Right forelimb (tissue), 1 donor: Measurements from ENCODE around the gene POLD2.

Experiments
- DNase-seq: peaks from one replicate; pipeline ENCODE4 v3.0.0-alpha.2; 2018

The POLD2 gene

DNA sequence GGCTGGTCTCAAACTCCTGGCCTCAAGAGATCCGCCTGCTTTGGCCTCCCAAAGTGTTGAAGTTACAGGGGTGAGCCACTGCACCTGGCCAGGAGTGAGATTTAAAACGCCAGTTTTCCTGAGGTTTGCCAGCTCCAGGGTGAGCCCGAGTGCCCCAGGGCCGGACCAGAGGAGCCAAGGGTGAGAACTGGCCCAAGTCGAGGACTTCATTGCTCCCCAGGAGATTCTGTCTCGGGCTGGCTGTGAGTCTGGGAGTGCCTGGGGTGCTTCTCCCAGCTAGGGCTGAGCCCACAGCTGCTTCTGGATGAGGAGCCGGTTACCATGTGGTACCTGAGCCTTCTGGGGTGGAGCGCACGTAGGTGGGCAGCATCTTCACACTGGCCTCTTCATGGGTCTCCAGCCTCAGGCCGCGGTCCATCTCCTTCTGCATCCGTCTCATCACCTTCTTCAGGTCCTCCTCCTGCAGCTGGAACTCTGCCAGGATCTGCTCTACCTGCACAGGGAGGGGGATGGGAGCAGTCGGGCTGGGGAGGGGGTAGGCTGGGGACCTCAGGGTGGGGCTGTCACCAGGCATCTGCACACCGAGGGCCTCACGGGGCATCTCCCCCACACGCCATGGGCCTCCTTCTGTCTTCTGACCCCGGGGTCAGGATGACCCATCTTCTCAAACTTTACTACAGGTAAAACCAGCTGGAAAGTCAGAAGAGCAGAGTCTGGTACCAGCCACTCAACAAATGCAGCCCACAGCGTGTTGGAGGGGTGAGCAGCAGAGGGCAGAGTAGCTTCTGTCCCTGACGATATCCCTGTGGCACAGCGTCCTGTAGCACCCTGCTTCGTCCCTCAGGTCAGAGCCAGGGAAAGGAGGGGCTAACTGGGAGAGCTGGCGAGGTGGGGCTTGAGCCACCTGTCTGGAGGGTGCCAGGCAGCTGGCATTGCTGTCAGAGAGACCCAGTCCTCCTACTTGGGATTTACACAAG is 29.9 kb upstream of the POLD2 start:
- DNase-seq = peak; percentile 5

DNA sequence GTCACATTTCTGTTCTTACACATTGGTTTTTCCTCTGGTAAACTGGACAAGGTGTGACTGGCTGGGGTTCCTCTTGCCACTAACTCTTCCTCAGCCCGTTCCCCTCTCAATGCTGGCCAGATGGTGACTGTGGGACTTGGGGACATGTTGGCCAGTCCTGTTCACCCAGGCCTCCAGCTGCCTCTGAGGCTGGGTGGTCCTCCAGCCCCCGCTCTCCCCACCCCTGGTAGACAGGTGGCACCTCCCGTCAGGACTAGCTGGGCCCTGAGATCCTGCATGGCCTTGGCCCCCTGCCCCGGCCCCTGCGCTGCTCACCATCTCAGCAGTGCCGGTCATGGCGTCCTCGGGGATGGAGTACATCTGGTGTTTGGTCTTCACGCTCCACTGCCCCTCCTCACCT is 28.6 kb upstream of the POLD2 start:
- DNase-seq = peak; percentile 34

DNA sequence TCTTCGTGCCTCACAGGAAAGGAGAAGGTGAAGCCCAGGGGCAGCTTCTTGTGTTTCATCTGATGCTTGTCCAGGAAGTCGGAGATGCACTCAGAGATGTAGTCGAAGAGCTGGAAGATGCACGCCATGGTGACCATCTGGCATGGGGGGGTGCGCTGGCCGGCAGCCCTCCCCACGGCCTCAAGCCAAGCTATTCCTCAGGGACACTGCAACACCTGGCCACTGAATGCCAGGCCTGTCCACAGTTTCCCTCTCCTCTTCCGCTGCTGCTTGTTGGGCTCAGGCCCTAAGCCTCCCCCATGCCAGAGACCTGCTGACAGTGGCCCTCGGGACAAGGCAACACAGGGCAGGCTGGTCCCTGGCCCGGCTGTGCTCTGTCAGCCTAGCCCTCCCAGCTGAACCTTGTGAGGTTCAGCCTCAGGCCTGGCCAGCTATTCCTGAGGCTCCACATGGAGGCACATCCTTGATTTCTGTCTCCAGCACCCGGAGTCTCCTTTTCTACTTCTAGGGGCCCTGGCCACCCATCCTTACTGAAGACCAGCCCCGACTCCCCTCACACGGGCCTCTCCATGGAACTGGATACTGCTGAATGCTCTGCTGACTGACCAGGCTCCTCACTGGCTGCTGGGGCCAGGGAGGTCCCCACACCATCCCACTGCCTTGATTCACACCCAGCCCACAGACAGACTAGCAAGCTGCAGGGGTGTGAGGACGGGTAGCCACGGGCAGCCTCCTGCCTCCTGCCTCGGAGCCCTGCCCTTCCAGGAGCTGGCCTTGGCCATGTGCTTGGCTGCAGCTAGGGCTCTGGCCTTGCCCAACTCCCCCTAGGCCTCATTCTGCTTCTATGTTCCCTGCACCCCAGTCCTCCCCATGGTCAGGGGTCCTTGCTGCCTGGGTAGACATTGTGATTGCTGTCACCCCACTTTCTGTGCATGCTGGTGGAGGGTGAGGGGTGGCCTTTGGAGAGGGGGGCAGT is 27.9 kb upstream of the POLD2 start:
- DNase-seq = no peak

DNA sequence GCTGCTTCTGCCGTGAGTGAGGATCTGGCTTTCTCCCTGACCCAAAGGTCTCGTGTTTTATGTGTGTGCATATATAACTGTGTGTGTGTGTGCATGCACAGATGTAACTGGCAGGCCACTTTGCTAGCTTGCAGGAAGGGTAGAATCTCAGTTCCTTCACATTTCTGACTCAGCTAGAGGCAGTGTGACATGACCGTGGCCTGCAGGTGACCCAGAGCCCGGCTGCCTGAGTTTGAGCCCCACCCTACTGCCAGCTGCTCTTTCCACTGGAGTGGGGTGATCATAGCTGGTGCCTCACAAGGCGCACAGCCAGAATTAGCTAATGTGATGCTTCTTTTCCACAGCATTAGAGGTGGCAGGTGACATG is 27.1 kb upstream of the POLD2 start:
- no peak for DNase-seq

DNA sequence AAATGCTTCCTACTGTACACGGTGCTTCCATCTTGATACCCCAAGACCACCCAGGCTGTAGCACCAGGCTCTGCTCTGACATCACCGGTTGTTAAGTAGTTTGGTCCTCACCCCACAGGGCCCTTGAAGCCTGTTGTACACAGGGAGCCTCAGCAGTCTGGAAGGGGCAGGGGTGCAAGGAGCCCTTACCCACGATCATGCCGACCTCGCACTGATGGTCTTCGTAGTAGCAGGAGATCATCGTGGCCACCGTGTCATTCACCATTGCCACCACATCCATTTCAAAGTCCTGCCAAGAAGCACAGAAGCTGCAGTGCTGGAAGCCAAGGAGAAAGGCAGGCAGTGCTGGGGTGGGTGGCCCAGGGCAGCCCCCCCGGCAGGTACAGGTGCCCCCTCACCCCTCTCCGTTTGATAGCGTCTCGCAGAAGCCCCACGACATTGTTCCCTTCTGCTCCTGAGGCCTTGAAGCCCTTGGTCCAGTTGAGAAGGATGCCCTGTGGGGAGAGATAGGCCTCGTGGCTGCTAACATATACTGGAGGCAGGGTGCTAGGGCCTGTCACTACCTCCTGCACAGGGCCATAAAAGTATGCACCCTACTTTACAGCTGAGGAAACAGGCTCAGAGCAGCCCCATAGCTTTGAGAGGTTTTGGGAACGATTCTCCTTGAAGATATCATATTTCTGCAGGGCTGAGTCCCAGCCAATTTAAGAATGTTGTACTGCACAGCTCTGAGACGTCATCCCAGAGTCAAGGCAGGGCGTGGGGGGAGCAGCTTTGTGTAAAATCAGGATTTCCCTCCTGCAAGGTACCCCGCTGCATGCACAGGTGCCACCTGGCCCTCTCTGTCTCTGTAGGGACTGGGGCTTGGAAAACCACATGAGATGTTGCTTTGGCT is 26.5 kb upstream of the POLD2 start:
- DNase-seq = no peak

DNA sequence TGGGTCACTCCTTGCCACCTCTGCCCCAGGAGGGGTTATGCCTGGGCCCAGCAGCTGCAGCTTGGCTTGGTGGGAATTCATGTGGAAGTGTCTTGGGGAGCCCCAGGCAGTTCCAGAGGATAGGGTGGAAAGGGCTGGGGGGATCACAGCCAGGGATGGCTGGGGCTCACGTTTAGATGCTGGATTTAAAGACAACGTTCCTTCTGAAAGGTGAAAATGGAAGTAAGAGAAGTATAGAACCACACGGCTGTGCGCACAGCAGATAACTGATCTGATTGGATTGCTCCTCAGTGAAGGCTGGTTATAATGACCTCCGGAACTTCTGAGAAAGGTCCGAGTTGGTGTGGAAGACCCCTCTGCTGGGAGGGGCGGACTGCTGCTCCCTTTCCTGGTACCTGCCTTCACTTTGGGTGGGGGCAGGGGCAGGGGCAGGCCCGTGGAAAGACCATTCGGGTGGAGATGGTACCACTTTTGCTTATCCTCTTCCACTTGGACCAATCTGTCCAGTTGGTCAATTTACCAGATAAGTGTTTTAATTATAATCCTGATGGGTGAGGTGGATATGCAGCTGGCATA is 25.7 kb upstream of the POLD2 start:
- DNase-seq = no peak

DNA sequence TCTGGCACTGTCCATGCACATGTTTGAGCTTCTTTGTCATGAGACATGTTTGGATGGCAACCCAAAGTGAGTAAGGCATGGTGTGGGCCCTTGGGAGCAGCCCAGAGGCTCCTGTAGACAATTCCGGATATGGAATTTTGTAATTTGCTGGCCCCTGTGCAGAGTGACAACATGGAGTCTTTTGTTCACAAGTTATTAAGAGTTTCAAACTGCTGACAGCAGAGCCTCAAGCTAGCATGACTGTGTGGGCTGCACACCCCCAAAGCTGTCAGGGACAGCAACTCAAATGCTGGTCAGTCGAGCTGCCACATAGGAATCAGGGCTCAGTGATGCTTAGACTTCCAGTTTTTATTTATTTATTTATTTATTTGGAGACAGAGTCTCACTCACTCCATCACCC is 24.8 kb upstream of the POLD2 start:
- DNase-seq = no peak

DNA sequence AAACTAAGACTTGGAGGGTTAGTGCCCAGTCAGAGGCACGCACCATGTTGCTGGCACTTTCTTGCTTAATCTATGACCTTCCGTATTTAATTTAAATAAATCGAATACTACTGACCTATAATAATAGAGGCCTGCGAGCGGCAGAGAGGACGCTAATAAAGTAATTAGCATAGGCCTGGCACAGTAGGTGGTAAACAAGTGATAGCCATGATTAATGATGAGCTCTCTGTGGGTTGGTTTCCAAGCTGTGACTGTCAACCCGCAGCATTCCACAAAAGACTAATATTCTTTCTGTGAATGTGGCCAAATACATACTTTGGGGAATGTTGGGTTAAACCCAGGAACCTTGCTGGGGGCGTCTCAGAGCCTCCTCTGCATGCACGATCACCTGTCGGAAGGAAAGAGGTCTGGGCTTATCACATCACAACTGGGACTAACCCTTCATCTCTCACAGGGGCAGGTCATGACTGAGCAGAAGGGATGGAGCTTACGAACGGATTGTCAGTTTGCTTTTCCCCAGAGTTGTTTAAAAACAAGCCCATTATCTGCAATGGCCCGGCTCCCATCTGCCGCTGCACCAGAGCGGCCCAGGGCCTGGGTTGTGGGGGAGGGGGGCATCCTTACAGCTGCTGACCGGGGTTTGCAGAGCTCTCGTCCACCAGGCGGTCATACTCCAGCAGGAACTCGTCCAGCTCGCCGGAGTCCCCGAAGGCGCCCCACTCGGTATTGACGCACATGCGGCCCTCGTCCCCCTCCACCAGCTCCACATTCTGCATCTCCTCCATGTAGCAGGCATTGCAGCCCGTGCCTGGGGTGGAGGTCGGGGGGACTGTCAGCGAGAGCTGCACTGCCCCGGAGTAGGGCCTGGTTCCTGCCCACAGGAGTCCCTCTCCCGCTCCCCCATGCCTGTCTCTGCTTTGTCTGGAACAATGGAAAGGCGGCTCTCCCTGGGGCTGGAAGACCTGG is 24.0 kb upstream of the POLD2 start:
- no peak for DNase-seq

DNA sequence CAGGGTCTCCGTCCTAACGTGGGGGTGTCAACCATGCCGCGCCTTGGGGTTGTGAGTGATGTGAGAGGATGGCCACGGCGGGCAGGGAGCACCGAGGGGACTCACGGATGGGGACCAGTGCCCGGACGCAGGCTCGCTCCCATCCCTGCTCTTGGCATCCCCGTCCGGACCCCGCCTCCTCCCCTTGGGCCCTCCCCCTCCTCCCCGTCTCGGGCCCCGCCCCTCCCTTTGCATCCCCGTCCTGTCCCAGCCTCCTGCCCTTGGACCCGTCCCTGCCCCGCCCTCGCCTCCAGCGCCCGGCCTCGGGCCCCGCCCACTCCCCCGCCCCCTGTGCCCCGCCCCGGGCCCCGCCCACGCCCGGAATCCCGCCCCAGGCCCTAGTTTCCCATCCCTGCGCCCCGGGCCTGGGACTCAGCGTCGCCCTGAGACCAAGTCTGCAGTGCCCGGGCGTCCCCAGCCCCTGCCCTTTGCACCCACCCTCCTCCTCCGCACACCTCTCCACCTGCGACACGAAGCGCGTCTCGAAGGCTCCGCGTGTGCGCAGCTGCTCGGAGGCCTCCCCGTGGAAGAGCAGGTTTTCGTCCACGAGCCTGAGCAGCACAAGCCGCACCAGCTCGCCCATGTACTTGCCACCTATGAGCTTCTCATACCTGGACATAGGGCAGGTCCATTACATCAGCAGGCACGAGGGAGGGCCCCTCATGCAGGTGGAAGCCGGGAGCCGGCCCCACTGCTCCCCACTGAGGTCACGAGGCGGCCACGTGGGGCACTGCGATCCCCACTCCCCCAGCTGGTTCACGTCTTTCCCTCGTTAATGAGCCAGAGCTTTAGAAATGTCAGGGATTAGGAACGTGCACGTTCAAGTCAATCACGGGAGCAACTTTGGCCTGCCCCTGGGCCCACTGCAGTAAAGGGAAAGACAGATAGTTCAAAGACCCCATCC is 22.9 kb upstream of the POLD2 start:
- DNase-seq = peak; percentile 73

DNA sequence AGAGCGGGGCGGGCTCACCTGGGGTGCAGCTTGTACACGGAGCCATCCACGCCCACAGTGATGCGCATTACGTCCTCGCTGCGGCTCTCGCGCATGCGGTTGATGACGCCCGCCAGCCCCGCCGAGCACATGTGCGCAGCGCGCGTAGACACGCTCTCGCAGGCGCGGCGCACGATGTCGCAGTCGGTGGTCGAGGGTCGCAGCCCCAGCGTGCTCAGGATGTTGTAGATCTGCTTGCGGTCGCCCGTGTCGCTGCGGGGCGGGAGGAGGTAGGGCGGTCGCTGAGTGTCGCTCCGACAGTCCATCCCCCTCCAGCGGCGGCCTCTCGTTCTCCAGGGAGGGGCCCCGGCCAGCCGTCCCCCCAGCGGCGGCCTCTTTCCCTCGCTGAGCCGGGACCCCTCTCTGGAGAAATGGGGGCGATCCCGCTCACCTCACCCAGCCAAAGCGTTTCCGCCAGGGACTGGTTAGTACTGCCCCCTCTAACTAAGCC is 22.2 kb upstream of the POLD2 start:
- DNase-seq = no peak

DNA sequence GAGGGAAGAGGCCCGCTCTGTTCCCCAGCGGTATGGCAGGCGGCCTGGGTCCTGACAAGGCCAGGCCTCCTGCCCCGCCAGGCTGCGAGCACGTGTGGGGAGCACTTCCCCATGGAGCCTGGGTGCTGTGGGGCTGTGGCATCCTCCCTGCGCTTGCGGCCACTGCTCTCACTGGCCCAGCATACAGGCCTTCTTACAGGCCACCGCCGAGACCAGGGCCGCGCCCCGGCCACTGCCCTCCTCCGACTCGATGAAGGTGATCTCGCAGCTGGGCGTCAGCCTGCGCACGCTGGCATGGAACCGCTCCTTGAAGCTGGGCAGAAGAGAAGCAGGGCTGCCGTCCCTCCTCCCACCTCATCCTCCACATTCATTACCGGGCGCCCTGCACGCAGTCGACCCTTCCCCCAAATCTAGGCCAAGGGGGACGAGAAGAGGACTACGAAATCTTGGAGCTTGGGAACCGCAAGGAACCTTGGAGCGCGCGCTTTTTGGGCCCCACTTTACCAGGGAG is 21.7 kb upstream of the POLD2 start:
- no peak for DNase-seq

DNA sequence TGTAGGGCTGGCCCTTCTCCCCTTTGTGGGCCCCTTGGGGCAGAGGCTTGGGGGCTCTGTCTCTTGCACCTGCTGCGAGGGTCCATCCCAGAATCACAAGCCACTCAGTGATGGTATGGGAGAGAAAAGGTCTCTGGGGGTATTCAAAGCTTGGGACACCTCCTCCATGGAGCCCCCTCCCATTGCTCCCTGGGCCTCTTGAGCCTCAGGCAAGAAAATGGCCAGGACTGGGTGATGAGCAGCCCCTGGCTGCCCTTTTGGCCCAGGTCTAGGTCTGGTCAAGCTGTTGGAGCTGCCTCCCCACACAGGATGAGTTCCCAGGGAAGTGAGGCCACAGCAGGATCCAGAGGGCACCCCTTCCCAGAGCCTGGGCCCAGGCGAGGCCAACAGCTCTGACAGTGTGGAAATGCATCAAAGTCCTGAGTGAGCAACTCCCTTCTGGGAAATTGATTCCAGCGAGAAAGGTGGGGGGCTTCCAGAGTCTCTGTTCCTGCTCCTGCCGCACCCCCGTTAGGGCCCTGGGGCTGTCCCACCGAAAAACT is 21.1 kb upstream of the POLD2 start:
- DNase-seq = no peak

DNA sequence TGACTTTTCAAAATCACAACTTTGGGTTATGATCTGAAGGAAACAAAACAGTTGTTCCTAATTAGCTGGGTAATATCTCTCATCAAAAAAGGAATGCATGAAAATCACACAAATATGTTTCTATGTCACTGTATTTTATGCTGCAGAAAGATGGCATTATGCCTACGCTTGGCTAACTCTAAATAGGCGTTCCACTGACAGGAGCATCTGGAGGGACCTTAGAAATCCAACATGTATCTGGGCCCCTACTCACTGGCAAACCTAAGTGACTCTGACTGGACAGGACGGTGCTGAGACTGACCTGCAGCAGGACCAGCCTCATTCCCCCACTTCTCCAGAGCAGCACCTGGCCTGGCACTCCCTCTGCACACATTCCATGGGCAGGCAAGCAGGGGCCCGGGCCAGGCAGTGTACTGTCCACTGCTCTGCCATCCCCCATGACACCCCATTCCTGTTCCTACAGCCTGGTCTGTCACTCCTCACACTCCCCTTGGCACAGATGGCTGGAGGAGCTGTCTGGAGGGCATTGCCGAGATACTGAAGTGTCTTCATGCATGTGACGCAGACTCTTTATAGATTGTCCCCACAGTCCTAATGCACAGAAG is 20.4 kb upstream of the POLD2 start:
- DNase-seq = no peak

DNA sequence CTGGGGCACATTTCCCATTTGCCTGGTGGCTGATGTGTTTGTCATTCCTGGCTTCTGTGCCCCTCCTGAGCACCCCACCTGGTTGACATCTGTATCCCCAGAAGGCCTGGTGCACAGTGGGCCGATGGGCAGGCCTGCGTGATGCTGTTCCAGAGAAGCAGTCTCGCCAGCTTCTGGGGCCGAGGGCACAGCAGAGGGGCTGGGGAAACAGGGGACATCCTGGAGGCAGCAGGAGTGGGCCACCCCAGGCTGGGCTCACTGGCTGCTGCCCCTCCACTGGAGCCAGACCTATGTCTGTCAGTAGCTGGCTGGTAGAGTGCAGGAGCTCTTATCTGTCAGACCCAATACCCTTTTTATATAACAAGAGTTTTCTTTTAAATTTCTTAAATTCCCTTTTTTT is 18.7 kb upstream of the POLD2 start:
- no peak for DNase-seq

DNA sequence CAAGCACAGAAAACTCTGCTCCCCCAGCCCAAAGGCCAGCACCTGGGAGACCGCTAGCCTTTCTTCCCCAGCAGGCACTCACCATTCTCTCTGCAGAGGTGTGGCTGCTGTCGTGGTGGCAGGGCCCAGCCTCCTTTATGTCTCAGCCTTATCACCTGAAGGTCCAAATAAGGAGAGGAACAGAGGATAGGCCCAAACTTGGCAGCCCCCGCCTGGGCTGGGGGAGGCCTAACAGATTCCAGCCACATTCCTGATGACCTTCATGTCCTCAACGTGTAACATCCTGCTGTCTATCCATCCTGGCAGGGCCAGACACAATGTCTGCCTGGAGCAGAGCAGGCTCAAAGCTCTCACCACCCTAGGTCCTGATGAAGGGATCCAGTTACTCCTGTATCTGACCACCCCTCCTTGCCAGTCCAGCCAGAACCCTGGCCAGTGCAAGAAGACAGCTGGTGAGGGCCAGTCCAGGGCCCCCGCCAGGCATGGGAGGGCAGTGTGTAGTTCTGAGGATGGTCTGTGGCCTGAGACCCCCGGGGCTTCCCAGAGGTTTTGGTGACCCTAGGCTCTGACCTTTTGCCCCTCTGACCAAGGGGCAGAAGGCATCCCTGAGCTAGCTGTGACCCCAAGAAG is 18.0 kb upstream of the POLD2 start, which contains the start of gene MYL7:
Gene MYL7, minus strand, starts transcription at position 112 of the 630 bp plus-strand sequence. Its CDS starts 27 bp downstream, at position 85.
- DNase-seq = no peak

DNA sequence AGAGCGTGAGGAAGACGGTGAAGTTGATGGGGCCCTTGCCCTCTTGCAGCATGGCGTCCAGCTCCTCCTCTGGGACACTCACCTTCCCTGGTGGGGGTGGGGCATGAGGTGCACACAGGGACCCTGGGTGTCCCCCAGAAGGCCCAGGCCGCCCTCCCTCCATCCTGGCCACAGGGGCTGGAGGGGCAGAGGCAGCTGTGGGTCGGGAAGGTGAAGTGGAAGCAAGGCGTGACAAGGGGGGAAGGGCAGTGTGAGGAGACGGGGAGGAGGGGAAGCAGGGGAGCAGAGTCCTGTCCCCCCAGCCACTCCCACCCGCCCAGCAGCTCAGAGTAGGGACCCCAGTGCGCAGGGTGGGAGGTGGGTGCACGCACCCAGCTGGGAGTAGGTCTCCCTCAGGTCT is 17.0 kb upstream of the POLD2 start:
- DNase-seq = no peak

DNA sequence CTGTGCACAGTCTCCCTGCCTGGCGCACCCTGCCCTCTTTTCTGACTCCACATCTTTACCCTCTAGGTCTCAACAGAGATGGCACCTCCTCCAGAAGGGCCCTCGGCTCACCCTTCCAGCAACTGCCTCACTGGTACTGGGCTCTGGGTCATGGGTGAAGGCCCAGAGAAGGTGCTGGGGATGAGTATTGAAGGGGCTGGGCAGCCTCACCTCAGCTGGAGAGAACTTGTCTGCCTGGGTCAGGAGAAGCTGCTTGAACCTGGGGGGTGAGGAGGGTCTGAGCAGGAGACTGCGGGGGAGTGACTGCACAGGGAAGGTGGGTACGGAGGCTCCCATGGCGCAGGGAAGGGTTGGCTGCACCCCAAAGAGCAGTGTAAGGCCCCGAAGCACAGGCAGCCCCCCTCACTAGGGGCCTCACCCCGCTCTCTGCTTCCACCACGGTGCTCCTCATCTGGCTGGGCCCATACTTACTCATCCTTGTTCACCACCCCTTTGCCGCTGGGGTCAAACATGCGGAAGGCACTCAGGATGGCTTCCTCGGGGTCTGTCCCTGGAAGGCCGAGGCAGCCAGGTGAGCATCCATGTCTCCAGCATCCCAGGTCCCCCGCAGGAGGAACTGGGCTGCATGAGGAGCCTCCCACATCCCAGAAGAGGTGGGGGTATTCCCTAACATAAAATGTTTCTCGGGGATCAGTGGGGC is 16.1 kb upstream of the POLD2 start:
- no peak for DNase-seq
